HL-60 (cell line): ENCODE measurements around the gene SYT7.

Experiments used
- CTCF ChIP-seq: IDR thresholded peaks from one replicate; pipeline ENCODE4 v1.5.1; 2011; ENCODE audit warnings: low read length, control low read depth, inconsistent platforms; ENCODE audit not compliant: insufficient read depth
- GABPA ChIP-seq: IDR thresholded peaks from 2 replicates; pipeline ENCODE4 v1.6.1; 2012; ENCODE audit warnings: low read depth
- POLR2AphosphoS5 ChIP-seq: IDR thresholded peaks from 2 replicates; pipeline ENCODE4 v1.6.1; 2012; ENCODE audit warnings: low read depth
- SPI1 ChIP-seq: IDR thresholded peaks from 2 replicates; pipeline ENCODE4 v1.6.1; 2012; ENCODE audit warnings: low read depth, mild to moderate bottlenecking, borderline replicate concordance

- TF ChIP-seq CTCF (no peak), POLR2AphosphoS5 (no peak), GABPA (no peak), SPI1 (no peak)
Measured at GRCh38 chr11:61528114-61528513, 52.8 kb downstream of the SYT7 start.
